Measurements from ENCODE around the gene DOCK1.

DOCK1 gene

DNA sequence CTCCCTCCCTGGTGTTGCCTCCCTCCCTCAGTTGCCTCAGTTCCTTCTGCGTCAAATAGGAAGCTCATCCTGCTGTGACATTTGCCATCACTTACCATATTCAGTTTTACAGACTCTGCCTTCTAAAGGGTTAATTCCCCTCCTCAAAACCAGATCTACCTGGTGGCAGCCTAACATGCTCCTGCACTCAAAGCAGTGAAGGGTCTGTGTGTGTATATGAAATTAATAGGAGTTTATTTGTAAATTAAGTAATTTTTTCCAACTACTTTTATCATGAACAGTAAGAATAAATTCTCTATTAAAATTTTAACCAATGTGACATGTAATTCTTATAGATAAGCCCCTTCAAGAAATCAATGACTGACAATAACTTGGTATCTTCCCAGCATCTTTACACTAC lies 449.8 kb downstream of the DOCK1 start:
- H3K4me1 ChIP-seq (ENCODE audit: insufficient read depth, low read length, poor library complexity, severe bottlenecking) = no peaks in the 10 kb centered on the region
- H3K4me2 ChIP-seq (ENCODE audit: low read depth, low read length, poor library complexity, severe bottlenecking) = no peak overlapping the region
- TF ChIP-seq, protein P1, sequence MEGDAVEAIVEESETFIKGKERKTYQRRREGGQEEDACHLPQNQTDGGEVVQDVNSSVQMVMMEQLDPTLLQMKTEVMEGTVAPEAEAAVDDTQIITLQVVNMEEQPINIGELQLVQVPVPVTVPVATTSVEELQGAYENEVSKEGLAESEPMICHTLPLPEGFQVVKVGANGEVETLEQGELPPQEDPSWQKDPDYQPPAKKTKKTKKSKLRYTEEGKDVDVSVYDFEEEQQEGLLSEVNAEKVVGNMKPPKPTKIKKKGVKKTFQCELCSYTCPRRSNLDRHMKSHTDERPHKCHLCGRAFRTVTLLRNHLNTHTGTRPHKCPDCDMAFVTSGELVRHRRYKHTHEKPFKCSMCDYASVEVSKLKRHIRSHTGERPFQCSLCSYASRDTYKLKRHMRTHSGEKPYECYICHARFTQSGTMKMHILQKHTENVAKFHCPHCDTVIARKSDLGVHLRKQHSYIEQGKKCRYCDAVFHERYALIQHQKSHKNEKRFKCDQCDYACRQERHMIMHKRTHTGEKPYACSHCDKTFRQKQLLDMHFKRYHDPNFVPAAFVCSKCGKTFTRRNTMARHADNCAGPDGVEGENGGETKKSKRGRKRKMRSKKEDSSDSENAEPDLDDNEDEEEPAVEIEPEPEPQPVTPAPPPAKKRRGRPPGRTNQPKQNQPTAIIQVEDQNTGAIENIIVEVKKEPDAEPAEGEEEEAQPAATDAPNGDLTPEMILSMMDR (conservative IDR thresholded peaks at IDR 0.05; ENCODE audit: low read length) = peak; percentile 33; the same call in 1 of the 2 replicates
- TF ChIP-seq EZH2phosphoT487 (IDR thresholded peaks at IDR 0.05; ENCODE audit: borderline replicate concordance) = no peak
- H2AFZ ChIP-seq (ENCODE audit: low read length) = no peak overlapping the region
- no peaks in the 10 kb centered on the region for H3K79me2 ChIP-seq (ENCODE audit: insufficient read depth, low read length)
- no peak overlapping the region for H3K4me3 ChIP-seq (ENCODE audit: low read length, poor library complexity, severe bottlenecking)
- no peaks in the 10 kb centered on the region for H4K20me1 ChIP-seq (ENCODE audit: insufficient read depth, low read length, poor library complexity, severe bottlenecking)
- H3F3A ChIP-seq (ENCODE audit: low read depth) = no peaks in the 10 kb centered on the region
- no peaks in the 10 kb centered on the region; the same call in 1 of the 2 replicates for H3K9me3 ChIP-seq (ENCODE audit: insufficient read depth, low read depth, low read length)
- H3K27me3 ChIP-seq (ENCODE audit: insufficient read depth, low read length, poor library complexity, severe bottlenecking) = no peaks in the 10 kb centered on the region
- H3K9ac ChIP-seq (ENCODE audit: low read depth, low read length, poor library complexity, severe bottlenecking) = no peak overlapping the region
- no peaks in the 10 kb centered on the region for H3K9me2 ChIP-seq (replicated peaks; ENCODE audit: low read depth, low read length)
- no peaks in the 10 kb centered on the region for H3K36me3 ChIP-seq (ENCODE audit: insufficient read depth, low read length)

- Histone ChIP-seq H3K79me2 (ENCODE audit: insufficient read depth, low read length) (no peaks in the 10 kb centered on the region), H4K20me1 (ENCODE audit: insufficient read depth, low read length, poor library complexity, severe bottlenecking) (no peaks in the 10 kb centered on the region), H3K4me2 (ENCODE audit: low read depth, low read length, poor library complexity, severe bottlenecking) (no peak overlapping the region), H3F3A (ENCODE audit: low read depth) (no peaks in the 10 kb centered on the region), H2AFZ (ENCODE audit: low read length) (no peak overlapping the region), H3K9ac (ENCODE audit: low read depth, low read length, poor library complexity, severe bottlenecking) (no peak overlapping the region), H3K27me3 (ENCODE audit: insufficient read depth, low read length, poor library complexity, severe bottlenecking) (no peaks in the 10 kb centered on the region), H3K9me3 (ENCODE audit: insufficient read depth, low read depth, low read length) (no peaks in the 10 kb centered on the region; the same call in 1 of the 2 replicates), H3K9me2 (replicated peaks; ENCODE audit: low read depth, low read length) (no peaks in the 10 kb centered on the region), H3K4me3 (ENCODE audit: low read length, poor library complexity, severe bottlenecking) (no peak overlapping the region), H3K36me3 (ENCODE audit: insufficient read depth, low read length) (no peaks in the 10 kb centered on the region), H3K4me1 (ENCODE audit: insufficient read depth, low read length, poor library complexity, severe bottlenecking) (no peaks in the 10 kb centered on the region)
- no peak for TF ChIP-seq EZH2phosphoT487 (IDR thresholded peaks at IDR 0.05; ENCODE audit: borderline replicate concordance)
- TF ChIP-seq, protein P1 (conservative IDR thresholded peaks at IDR 0.05; ENCODE audit: low read length) = no peak
Measured at GRCh38 chr10:127356360-127356759, 451.1 kb downstream of the DOCK1 start.

- H3K4me2 ChIP-seq (ENCODE audit: low read depth, low read length, poor library complexity, severe bottlenecking) = no peak overlapping the region
Measured at GRCh38 chr10:127357265-127357664, 452.0 kb downstream of the DOCK1 start.

GRCh38 chr10:127358337-127358736 lies 453.1 kb downstream of the DOCK1 start:
- no peaks in the 10 kb centered on the region for H3K36me3 ChIP-seq (ENCODE audit: insufficient read depth, low read length)
- no peaks in the 10 kb centered on the region for H3K79me2 ChIP-seq (ENCODE audit: insufficient read depth, low read length)
- no peaks in the 10 kb centered on the region; the same call in 1 of the 2 replicates for H3K9me3 ChIP-seq (ENCODE audit: insufficient read depth, low read depth, low read length)
- no peak overlapping the region for H3K4me3 ChIP-seq (ENCODE audit: low read length, poor library complexity, severe bottlenecking)
- no peak overlapping the region for H3K9ac ChIP-seq (ENCODE audit: low read depth, low read length, poor library complexity, severe bottlenecking)
- no peaks in the 10 kb centered on the region for H3K4me1 ChIP-seq (ENCODE audit: insufficient read depth, low read length, poor library complexity, severe bottlenecking)
- H3K4me2 ChIP-seq (ENCODE audit: low read depth, low read length, poor library complexity, severe bottlenecking) = no peak overlapping the region
- H4K20me1 ChIP-seq (ENCODE audit: insufficient read depth, low read length, poor library complexity, severe bottlenecking) = no peaks in the 10 kb centered on the region
- H3K9me2 ChIP-seq (replicated peaks; ENCODE audit: low read depth, low read length) = no peaks in the 10 kb centered on the region
- H3F3A ChIP-seq (ENCODE audit: low read depth) = no peaks in the 10 kb centered on the region
- no peaks in the 10 kb centered on the region for H3K27me3 ChIP-seq (ENCODE audit: insufficient read depth, low read length, poor library complexity, severe bottlenecking)
- no peak for TF ChIP-seq EZH2phosphoT487 (IDR thresholded peaks at IDR 0.05; ENCODE audit: borderline replicate concordance)
- TF ChIP-seq, protein P1 (conservative IDR thresholded peaks at IDR 0.05; ENCODE audit: low read length) = no peak
- no peak overlapping the region for H2AFZ ChIP-seq (ENCODE audit: low read length)

More at GRCh38 chr10:127357265-127357664, 452.0 kb downstream of the DOCK1 start:
- Histone ChIP-seq H3K27me3 (ENCODE audit: insufficient read depth, low read length, poor library complexity, severe bottlenecking) (no peaks in the 10 kb centered on the region), H4K20me1 (ENCODE audit: insufficient read depth, low read length, poor library complexity, severe bottlenecking) (no peaks in the 10 kb centered on the region), H3K9me3 (ENCODE audit: insufficient read depth, low read depth, low read length) (no peaks in the 10 kb centered on the region; the same call in 1 of the 2 replicates), H3K79me2 (ENCODE audit: insufficient read depth, low read length) (no peaks in the 10 kb centered on the region), H3K36me3 (ENCODE audit: insufficient read depth, low read length) (no peaks in the 10 kb centered on the region), H3K9ac (ENCODE audit: low read depth, low read length, poor library complexity, severe bottlenecking) (no peak overlapping the region), H3K9me2 (replicated peaks; ENCODE audit: low read depth, low read length) (no peaks in the 10 kb centered on the region), H3K4me3 (ENCODE audit: low read length, poor library complexity, severe bottlenecking) (no peak overlapping the region), H3F3A (ENCODE audit: low read depth) (no peaks in the 10 kb centered on the region), H2AFZ (ENCODE audit: low read length) (no peak overlapping the region), H3K4me1 (ENCODE audit: insufficient read depth, low read length, poor library complexity, severe bottlenecking) (no peaks in the 10 kb centered on the region)
- TF ChIP-seq EZH2phosphoT487 (IDR thresholded peaks at IDR 0.05; ENCODE audit: borderline replicate concordance) = no peak
